ENCODE data around the gene ACER3.

DNA sequence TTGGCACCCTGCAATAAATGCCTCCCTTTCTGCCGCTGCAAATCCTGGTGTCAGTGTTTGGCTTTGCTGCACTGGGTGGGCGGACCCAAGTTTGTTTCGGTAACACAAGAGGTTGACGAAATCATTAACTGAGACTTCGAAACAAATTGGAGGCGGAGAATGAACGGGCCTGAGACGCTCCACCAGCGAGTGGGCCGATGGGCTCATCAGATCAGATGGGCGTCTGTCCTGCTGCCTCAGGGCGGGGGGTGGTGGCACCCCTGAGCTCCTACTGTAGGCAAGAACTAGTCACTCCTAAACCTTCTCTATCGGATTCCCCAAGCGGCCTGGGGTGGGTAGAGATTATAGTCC is 205.1 kb downstream of the ACER3 start:
- TF ChIP-seq, protein P1, sequence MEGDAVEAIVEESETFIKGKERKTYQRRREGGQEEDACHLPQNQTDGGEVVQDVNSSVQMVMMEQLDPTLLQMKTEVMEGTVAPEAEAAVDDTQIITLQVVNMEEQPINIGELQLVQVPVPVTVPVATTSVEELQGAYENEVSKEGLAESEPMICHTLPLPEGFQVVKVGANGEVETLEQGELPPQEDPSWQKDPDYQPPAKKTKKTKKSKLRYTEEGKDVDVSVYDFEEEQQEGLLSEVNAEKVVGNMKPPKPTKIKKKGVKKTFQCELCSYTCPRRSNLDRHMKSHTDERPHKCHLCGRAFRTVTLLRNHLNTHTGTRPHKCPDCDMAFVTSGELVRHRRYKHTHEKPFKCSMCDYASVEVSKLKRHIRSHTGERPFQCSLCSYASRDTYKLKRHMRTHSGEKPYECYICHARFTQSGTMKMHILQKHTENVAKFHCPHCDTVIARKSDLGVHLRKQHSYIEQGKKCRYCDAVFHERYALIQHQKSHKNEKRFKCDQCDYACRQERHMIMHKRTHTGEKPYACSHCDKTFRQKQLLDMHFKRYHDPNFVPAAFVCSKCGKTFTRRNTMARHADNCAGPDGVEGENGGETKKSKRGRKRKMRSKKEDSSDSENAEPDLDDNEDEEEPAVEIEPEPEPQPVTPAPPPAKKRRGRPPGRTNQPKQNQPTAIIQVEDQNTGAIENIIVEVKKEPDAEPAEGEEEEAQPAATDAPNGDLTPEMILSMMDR (IDR thresholded peaks at IDR 0.05): no peak
- TF ChIP-seq POLR2A (IDR thresholded peaks at IDR 0.05): peak in 1 of 2 donors; percentile 23
